ENCODE measurements around the gene PFKM.

Gene PFKM

DNA sequence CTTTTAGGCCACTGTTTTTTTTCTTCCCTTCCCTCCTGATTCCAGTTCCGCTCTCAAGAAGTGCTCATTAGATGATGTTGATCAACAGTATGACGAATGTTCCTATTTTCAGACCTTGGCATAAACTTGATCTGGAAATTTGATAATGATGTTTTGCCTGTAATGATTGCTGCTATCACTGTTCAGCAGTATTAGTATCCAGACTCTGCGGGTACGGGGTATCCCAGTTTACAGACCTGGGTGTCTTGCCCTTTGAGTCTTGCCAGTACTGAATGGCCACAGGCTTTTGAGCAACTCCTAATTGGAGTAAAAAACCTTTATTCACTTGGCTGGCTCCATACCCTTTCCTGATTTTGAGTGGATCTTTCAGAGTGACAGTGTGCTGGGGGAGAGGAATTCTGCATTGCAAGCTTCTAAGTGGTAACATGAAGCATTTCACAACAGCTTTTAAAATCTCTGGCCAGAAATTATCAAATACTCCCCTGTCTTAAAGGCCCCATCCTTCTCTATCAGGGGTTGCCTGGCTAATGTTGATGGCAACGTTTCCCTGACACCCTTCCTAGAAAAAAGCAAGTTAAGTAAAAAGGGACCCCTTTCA, 44.1 kb downstream of the PFKM start:
- no peaks in the 10 kb centered on the region for H3K4me1 Mint-ChIP-seq
- no peak overlapping the region for H3K27ac Mint-ChIP-seq
- no peaks in the 10 kb centered on the region for H3K27me3 Mint-ChIP-seq (ENCODE audit: low read depth)
- H3K36me3 Mint-ChIP-seq (ENCODE audit: low read depth), result no peaks in the 10 kb centered on the region
- TF ChIP-seq CTCF (IDR thresholded peaks at IDR 0.05; ENCODE audit: unreplicated experiment in 3 of 3), result no peak
- H3K4me3 Mint-ChIP-seq, result no peak overlapping the region
- no peaks in the 10 kb centered on the region for H3K9me3 Mint-ChIP-seq

DNA sequence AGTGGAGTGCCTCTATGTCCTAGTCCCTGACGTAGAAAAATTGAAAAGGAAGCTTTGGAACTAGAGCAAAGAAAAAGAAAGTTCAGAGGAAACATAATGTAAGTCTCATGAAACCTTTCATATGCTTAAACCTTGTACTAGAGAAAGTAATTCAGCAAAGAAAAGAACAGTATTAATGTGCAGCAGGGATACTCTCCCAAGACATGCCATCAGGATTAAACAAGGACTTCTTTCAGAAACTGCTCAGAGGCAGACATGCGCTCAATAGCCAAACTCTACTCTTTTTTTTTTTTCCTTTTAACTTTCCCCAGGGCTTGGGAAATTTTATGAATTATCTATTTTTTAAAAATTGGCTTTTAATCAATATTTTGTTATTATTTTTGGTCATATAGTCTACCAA, 45.3 kb downstream of the PFKM start:
- Mint-ChIP-seq H3K36me3 (ENCODE audit: low read depth) (no peaks in the 10 kb centered on the region), H3K27me3 (ENCODE audit: low read depth) (no peaks in the 10 kb centered on the region), H3K9me3 (no peaks in the 10 kb centered on the region), H3K27ac (no peak overlapping the region), H3K4me1 (no peaks in the 10 kb centered on the region), H3K4me3 (no peak overlapping the region)
- no peak for TF ChIP-seq CTCF (IDR thresholded peaks at IDR 0.05; ENCODE audit: unreplicated experiment in 3 of 3)

- H3K4me1 Mint-ChIP-seq, result no peaks in the 10 kb centered on the region
- no peaks in the 10 kb centered on the region for H3K9me3 Mint-ChIP-seq
- TF ChIP-seq CTCF (IDR thresholded peaks at IDR 0.05; ENCODE audit: unreplicated experiment in 3 of 3), result peak; percentile 87 to 93 (median 93)
- H3K27ac Mint-ChIP-seq, result no peak overlapping the region
- no peak overlapping the region for H3K4me3 Mint-ChIP-seq
- H3K27me3 Mint-ChIP-seq (ENCODE audit: low read depth), result no peaks in the 10 kb centered on the region
- no peaks in the 10 kb centered on the region for H3K36me3 Mint-ChIP-seq (ENCODE audit: low read depth)
Observed at GRCh38 chr12:48165089-48165981, 46.2 kb downstream of the PFKM start.

GRCh38 chr12:48169011-48169410, 49.8 kb downstream of the PFKM start:
- no peaks in the 10 kb centered on the region for H3K27me3 Mint-ChIP-seq (ENCODE audit: low read depth)
- H3K27ac Mint-ChIP-seq, result no peak overlapping the region
- H3K4me3 Mint-ChIP-seq, result no peak overlapping the region
- H3K9me3 Mint-ChIP-seq, result no peaks in the 10 kb centered on the region
- no peaks in the 10 kb centered on the region for H3K4me1 Mint-ChIP-seq
- H3K36me3 Mint-ChIP-seq (ENCODE audit: low read depth), result no peaks in the 10 kb centered on the region
- no peak for TF ChIP-seq CTCF (IDR thresholded peaks at IDR 0.05; ENCODE audit: unreplicated experiment in 3 of 3)

DNA sequence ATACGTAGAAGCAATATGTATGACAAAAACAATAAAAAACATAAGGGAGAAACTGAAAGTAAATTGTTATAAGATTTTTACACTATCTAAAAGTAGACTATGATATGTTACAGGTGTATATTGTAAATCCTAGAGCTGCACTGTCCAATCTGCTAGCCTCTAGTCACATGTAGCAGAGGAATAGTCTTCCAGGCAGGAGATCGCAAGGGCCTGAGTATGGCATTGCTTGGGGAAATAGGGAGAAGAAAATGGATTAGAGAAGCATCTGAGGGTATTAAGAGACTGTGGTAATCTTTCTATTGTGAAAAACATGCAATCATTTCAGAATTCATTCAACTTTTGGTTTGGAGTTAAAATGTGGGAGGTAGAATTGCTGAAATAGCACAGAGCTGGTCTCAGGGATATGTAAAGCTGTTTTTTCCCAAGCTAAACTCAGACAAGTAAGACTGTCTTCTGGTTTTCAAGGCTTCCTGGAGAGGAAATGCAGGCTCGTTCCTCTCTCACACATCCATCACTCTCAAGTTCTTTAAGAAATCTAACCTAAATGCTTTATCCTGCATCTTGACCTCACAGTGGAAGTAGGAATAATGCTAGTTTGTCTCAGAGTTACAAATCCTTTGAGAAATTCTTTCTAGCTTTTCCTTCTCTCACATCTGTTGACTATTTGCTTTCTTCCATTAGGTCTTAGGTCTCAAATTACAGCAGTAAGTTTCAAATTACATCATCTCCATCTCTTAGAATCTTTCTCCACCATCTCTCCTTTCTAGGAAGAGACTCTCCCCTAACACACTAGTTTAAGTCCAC, 56.7 kb downstream of the PFKM start:
- H3K27me3 Mint-ChIP-seq (ENCODE audit: low read depth), result no peaks in the 10 kb centered on the region
- no peaks in the 10 kb centered on the region for H3K9me3 Mint-ChIP-seq
- no peaks in the 10 kb centered on the region for H3K36me3 Mint-ChIP-seq (ENCODE audit: low read depth)
- no peak for TF ChIP-seq CTCF (IDR thresholded peaks at IDR 0.05; ENCODE audit: unreplicated experiment in 3 of 3)
- H3K27ac Mint-ChIP-seq, result peak overlapping the region; percentile 90 to 97 (median 91)
- H3K4me3 Mint-ChIP-seq, result peak overlapping the region; percentile 0 to 28 (median 11)
- peaks cover 37% of the 10 kb centered on the region for H3K4me1 Mint-ChIP-seq
